Urothelium cell line (cell line): ENCODE measurements around the gene PPA2.
"Not testable (repeated sequence)": the region's sequence is repeated elsewhere in the genome, so short reads cannot be mapped to it uniquely, and the experiment has no call there.

Experiments
- DNase-seq: peaks from one replicate; pipeline ENCODE4 v3.0.0; 2011; ENCODE audit warnings: low spot score, mixed read lengths
- FAIRE-seq: peaks from 2 replicates; lab custom pipeline; 2011; peaks lifted over from hg19 to GRCh38; lab: Jason Lieb, UNC

The PPA2 gene

GRCh38 chr4:105461221-105461620, 12.6 kb downstream of the PPA2 start:
- FAIRE-seq, result no peak
- DNase-seq, result no peak

DNA sequence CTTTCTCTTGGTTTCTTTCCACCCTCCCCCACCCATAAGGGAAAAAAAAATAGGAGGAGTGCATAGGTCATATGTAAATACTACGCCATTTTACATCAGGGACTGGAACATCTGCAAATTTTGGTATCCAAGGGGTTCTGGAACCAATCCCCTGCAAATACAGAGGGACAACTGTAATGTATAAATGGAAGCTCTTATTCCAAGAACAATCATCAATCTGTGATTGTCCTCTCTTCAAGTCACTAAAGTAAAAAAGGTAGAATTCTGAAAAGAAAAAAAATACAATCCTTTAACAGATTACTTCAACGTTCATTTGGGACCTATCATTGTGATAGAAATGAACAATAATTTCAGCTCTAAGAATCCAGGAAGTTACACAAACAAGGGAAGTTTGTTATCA, 13.6 kb downstream of the PPA2 start:
- FAIRE-seq, result no peak

GRCh38 chr4:105458541-105458940, 15.3 kb downstream of the PPA2 start:
- DNase-seq, FAIRE-seq: not testable (repeated sequence)

More for the DNA sequence above, 13.6 kb downstream of the PPA2 start:
- no peak for DNase-seq

DNA sequence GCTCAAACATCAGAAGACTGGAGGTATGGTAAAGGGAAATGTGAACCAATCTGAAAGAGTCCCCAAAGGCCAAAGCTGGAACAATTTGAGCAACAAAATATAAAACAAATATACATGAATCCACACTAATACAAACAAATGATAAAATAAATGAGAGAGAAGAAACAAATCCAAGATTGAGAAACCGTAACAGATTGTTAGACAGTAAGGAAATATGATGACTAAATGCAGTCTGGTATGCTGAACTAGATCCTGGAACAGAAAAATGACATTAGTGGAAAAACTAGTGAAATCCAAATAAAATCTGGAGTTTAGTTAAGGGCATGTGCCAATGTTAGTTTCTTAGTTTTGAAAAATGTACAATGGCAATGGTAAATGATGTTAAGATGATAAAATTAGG, 15.9 kb downstream of the PPA2 start:
- no peak for FAIRE-seq
- DNase-seq, result no peak

GRCh38 chr4:105455998-105456397, 17.9 kb downstream of the PPA2 start:
- no peak for FAIRE-seq
- DNase-seq, result no peak

DNA sequence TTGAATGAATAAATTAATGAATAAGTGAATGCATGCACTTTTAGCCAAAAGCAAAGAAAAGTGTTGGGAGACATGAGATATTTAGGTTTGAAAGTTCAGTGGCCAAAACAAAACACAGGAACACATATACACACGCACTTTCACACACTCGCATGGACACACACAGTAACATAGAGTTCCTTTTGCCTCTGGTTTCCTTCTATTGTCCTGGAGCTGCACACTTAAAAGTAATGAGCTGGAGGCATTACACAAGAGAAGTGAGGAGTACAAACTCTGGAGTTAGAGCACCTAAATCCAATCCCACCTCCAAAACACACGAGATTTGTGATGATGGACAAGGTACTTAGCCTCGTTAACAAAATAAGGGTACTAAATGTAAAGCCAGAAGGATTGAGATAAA, 18.7 kb downstream of the PPA2 start:
- FAIRE-seq, result no peak
- DNase-seq, result no peak

DNA sequence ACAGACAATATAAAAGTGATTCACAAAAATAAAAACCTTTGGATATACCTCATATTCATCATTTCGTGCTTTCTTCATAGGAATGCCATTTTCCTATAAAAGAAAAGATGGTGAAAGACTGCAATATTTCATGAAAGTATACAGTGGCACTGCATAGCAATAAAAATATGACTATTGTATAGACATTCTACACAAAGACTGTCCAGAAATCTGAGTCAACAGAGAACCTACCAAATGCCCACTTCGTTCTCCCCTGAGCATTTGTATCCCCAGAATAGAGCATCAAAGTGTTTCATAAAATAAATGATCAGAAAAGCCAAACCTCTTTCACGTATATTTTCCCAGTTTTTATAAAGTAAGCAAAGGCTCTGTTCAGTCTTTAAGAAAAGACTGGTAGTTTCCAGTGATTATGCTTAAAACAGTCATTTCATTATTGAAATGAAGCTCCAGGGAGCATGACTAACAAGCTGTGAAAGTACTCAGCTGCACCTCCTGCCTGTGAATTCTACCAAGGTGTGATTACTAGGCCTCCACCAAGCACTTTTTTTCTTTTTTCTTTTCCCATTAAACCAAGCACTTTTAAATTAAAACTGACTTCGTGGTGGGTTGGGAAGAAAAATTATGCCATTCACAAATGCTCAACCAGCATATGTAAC, 20.2 kb downstream of the PPA2 start:
- DNase-seq, result no peak
- FAIRE-seq, result no peak

- DNase-seq, result no peak
- FAIRE-seq, result no peak
These were observed 22.5 kb downstream of the PPA2 start for GRCh38 chr4:105451346-105451745.

DNA sequence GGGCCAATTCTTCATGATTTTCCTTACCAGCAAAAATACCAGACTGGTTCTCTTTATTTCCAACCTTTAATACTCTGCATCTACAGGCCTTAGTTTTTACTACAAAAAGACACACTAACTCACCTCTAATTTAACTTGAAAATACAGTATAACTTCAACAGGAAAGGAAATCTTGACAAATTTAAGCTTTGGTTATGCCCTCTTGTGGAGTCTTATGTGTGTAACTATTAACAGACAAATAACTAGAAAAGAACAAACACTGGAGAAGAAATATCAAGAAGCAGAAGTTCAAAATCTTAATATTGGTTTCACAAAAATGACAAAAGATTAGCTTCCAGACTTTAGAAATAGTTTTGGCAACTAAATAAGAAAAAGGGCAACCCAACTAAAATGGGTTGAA, 33.0 kb downstream of the PPA2 start:
- no peak for DNase-seq
- no peak for FAIRE-seq

GRCh38 chr4:105437637-105438036, 36.2 kb downstream of the PPA2 start:
- DNase-seq (no peak), FAIRE-seq (no peak)

DNA sequence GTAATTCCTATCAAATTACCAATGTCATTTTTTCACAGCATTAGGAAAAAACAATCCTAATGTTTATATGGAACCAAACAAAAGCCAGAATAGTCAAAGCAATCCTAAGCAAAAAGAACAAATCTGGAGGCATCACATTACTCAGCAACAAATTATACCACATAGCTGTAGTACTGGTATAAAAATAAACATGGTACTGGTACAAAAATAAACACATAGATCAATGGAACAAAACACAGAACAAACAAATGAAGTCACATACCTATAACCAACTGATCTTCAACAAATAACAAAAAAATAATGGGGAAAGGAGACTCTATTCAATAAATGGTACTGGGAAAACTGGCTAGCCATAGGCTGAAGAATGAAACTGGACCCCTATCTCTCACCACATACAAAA, 37.4 kb downstream of the PPA2 start:
- FAIRE-seq, result no peak
- DNase-seq, result no peak

DNA sequence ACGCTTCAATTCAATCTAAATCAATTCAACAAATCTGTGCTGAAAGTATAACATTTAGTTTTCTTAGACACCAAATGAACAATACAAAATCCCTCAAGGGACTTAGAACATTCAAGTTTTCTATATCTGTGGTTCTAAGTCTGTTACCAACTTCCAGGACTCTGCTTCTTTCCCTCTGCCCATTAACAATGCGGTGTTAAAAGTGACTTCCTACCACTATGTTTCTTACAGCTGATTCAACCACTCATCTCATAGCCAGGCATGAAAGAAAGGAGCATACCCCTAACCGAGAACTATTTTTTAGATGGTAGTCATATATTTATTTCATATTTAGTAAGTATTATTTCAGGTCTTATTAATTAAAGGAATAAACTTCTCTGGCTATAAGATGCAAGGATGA, 38.9 kb downstream of the PPA2 start:
- DNase-seq (no peak), FAIRE-seq (no peak)

- DNase-seq, result no peak
- no peak for FAIRE-seq
These were observed 40.4 kb downstream of the PPA2 start for GRCh38 chr4:105433421-105433820.

DNA sequence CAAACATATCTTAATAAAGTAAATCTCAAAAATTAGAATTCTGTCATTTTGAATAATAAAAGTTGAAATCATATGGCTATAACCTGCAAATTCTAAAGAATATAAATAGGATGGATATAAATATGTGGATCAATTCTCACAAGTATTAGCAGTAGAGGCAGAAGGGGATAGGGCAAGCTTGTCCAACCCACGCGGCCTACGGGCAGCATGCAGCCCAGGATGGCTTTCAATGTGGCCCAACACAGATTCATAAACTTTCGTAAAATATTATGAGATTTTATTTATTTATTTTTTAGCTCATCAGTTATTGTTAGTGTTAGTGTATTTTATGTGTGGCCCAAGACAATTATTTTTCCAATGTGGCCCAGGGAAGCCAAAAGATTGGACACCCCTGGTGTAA, 41.4 kb downstream of the PPA2 start:
- FAIRE-seq, result no peak

GRCh38 chr4:105430811-105431210, 43.1 kb downstream of the PPA2 start:
- FAIRE-seq, result no peak

More for the DNA sequence above, 41.4 kb downstream of the PPA2 start:
- no peak for DNase-seq

GRCh38 chr4:105426187-105426897, 47.5 kb downstream of the PPA2 start:
- no peak for FAIRE-seq
- no peak for DNase-seq

More at GRCh38 chr4:105430811-105431210, 43.1 kb downstream of the PPA2 start:
- no peak for DNase-seq

- DNase-seq (no peak), FAIRE-seq (no peak)
These were observed 51.5 kb downstream of the PPA2 start for GRCh38 chr4:105422207-105422920.

DNA sequence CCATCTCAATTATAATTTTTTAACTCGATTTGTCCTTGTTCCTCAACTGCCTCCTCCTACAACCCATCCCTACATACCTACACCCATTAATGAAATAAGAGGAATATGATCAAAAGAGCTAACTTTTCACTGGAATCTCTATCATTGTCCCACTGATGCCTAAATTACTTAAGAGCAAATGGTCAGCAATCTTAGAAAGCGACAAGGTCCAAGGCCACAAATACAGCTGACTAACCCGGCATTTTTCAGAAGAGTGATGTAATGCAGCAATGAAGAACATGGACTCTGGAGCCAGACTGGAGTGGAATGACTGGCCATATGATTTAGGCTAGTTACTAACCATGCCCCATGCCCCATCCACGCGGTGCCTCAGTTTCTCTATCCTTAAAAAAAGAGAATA, 56.2 kb downstream of the PPA2 start:
- DNase-seq (no peak), FAIRE-seq (no peak)

GRCh38 chr4:105415281-105415744, 58.5 kb downstream of the PPA2 start:
- DNase-seq (no peak), FAIRE-seq (no peak)

- DNase-seq (no peak), FAIRE-seq (no peak)
These were observed 59.5 kb downstream of the PPA2 start for GRCh38 chr4:105414316-105414715.

GRCh38 chr4:105409135-105409534, 64.7 kb downstream of the PPA2 start:
- FAIRE-seq, DNase-seq: not testable (repeated sequence)
